Peyer's patch (tissue), 4 donors: Measurements from ENCODE around the gene FUBP3. TPM values are rescaled to one million over a fixed set of nuclear protein-coding genes. Genes with fewer than 3 reads are reported as not detected.

Experiments used
- DNase-seq, 3 donors: peaks; one replicate each; pipeline ENCODE4 v3.0.0-alpha.2; 2017 to 2019
- H3K27ac ChIP-seq, 4 donors: fragments of 200-600 bp; sonication (generic); one replicate each; pipeline ENCODE4 v1.5.1; 2016 to 2019
- H3K27me3 ChIP-seq, 2 donors: fragments of 200-600 bp; sonication (generic); one replicate each; pipeline ENCODE4 v1.5.1; 2019
- H3K36me3 ChIP-seq, 3 donors: fragments of 200-600 bp; sonication (generic); one replicate each; pipeline ENCODE4 v1.5.1; 2016 to 2019
- H3K4me1 ChIP-seq, 4 donors: fragments of 200-600 bp; sonication (generic); one replicate each; pipeline ENCODE4 v1.5.1; 2016 to 2019
- H3K4me3 ChIP-seq, 4 donors: fragments of 200-600 bp; sonication (generic); 1 replicate in 3 of 4; 2 replicates in 1 of 4; pipeline ENCODE4 v1.5.1; 2016 to 2019; ENCODE audit warnings: mild to moderate bottlenecking in 1 of 4
- H3K9me3 ChIP-seq, 4 donors: fragments of 200-600 bp; sonication (generic); one replicate each; pipeline ENCODE4 v1.5.1; 2016 to 2019; ENCODE audit warnings: mild to moderate bottlenecking in 1 of 4
- POLR2A ChIP-seq, 2 donors: fragments of 450-650 bp; IDR thresholded peaks; one replicate each; pipeline ENCODE4 v1.5.1; 2017; ENCODE audit warnings: antibody characterized with exemption in 2 of 2, mild to moderate bottlenecking in 2 of 2, moderate library complexity in 2 of 2
- total RNA-seq, 4 donors: library from RNA; depleted of rRNA; stranded (reverse); fragments of >200 nt; gene quantifications; one replicate each; pipeline ENCODE4 v1.1.0, GENCODE V29; 2016
- TF ChIP-seq, protein P1 (sequence below), 6 experiments: fragments of 450-650 bp in 4 of 6; fragments of 200-600 bp in 2 of 6; sonication (generic) in 1 of 6; IDR thresholded peaks; one replicate each; pipeline ENCODE4 v1.5.1; 2017 to 2019; ENCODE audit warnings: antibody characterized with exemption in 6 of 6, mild to moderate bottlenecking in 3 of 6, moderate library complexity in 1 of 6

Gene FUBP3
- total RNA-seq, 4 donors from 2014 or later = 27.3 to 57.8 (median 31.8) TPM

DNA sequence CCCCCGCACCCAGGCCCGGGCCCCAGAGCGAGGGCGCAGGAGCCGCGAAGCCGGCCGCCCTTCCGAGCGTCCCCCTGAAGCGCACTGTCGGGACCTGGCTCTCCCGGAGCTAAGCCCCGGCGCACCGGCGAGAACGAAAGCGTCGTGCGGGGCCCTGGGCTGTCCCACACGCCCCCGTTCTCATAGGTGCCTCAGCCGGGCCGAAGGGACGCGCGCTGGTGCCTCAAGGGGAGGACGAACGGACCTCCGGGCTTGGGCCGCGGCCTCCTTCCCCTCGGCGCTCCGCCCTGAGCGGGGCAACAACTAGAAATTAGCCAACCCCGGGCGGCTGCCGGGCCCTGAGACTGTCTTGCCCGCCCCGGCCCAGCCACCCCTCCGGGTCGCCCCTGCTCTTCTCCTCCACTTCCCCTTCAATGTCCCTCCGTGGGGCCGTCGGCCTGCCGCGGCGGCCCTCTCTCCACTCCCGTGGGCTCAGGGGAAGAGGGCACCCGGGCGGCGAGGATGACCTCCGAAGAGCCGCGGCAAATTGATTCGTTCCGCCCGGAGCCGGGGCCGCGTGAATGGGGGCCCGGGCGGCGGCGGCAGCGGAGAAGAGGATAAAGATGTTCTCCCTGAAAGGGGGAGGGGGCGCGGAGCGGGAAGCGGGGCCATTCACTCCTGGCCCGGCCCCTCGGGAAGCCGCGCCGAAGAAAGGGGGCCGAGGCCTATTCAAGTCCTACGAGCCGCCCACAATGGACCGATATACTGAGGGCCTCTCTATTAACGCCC lies 81.5 kb downstream of the FUBP3 start:
- peaks cover 0 to 66% (median 13%) of the 10 kb centered on the region in 4 donors for H3K4me1 ChIP-seq
- no peaks in the 10 kb centered on the region for H3K9me3 ChIP-seq
- peak in 1 of 3 donors; percentile 37 for DNase-seq
- peaks cover 0 to 81% of the 10 kb centered on the region in 2 donors for H3K27me3 ChIP-seq
- H3K27ac ChIP-seq = no peak overlapping the region
- H3K4me3 ChIP-seq = peak overlapping the region in 3 of 4 donors; percentile 29 to 35 (median 32)
- H3K36me3 ChIP-seq = no peaks in the 10 kb centered on the region
- TF ChIP-seq, protein P1, sequence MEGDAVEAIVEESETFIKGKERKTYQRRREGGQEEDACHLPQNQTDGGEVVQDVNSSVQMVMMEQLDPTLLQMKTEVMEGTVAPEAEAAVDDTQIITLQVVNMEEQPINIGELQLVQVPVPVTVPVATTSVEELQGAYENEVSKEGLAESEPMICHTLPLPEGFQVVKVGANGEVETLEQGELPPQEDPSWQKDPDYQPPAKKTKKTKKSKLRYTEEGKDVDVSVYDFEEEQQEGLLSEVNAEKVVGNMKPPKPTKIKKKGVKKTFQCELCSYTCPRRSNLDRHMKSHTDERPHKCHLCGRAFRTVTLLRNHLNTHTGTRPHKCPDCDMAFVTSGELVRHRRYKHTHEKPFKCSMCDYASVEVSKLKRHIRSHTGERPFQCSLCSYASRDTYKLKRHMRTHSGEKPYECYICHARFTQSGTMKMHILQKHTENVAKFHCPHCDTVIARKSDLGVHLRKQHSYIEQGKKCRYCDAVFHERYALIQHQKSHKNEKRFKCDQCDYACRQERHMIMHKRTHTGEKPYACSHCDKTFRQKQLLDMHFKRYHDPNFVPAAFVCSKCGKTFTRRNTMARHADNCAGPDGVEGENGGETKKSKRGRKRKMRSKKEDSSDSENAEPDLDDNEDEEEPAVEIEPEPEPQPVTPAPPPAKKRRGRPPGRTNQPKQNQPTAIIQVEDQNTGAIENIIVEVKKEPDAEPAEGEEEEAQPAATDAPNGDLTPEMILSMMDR (IDR thresholded peaks at IDR 0.05) = no peak
- TF ChIP-seq POLR2A (IDR thresholded peaks at IDR 0.05) = no peak

GRCh38 chr9:130661451-130662098 lies 82.2 kb downstream of the FUBP3 start:
- no peak for TF ChIP-seq POLR2A (IDR thresholded peaks at IDR 0.05)
- TF ChIP-seq, protein P1 (IDR thresholded peaks at IDR 0.05) = no peak
- Histone ChIP-seq H3K36me3 (no peaks in the 10 kb centered on the region), H3K9me3 (no peaks in the 10 kb centered on the region), H3K4me3 (no peak overlapping the region), H3K4me1 (peaks cover 0 to 66% (median 16%) of the 10 kb centered on the region in 4 donors), H3K27ac (no peak overlapping the region), H3K27me3 (peaks cover 0 to 87% of the 10 kb centered on the region in 2 donors)
- DNase-seq = peak in 1 of 3 donors; percentile 44

DNA sequence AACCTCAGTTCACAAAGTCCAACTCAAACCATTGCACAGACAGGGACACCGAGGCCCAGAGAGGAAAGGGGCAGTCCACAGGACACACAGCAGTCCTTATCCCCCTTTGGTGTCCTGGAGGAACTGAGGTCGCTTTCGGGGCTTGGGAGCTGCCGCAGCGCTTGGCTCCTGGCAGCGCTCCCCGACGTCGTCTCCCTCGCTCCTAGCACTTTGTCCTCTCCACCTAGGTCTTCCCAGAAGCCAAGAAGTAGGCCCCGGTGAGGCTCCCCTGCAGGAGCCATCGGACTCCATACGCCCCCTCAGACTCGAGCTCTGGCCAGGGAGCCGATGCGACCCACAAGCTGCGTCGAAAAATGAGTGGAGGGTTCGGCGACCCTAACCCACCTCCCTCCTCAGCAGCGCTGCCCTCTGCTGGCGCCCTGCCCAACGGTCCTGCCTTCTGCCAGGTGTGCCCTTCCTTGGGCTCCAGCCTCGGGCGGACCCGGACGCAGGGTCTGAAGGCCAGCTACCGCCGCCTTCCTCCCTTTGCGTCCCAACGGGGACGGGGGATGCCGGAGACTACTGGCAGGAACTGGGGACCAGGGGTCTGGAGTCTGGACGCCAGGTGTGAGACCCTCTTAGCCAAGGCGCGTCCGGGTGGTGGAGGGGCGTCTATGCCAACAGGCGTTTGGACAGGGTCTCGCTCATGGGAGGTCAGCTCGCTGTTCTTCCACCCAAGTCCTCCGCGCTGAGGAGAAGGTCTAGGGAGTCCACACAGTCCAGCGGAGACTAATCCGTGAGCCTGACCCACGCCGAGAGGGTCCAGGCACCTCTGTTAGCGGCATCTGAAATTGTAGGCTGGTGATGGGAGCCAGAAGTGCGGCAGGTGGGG lies 83.0 kb downstream of the FUBP3 start:
- no peak for TF ChIP-seq POLR2A (IDR thresholded peaks at IDR 0.05)
- TF ChIP-seq, protein P1 (IDR thresholded peaks at IDR 0.05) = no peak
- H3K27me3 ChIP-seq = peaks cover 0 to 95% of the 10 kb centered on the region in 2 donors
- H3K4me1 ChIP-seq = peaks cover 0 to 66% (median 16%) of the 10 kb centered on the region in 4 donors
- no peak for DNase-seq
- H3K4me3 ChIP-seq = no peak overlapping the region
- no peaks in the 10 kb centered on the region for H3K36me3 ChIP-seq
- H3K9me3 ChIP-seq = no peaks in the 10 kb centered on the region
- H3K27ac ChIP-seq = no peak overlapping the region

DNA sequence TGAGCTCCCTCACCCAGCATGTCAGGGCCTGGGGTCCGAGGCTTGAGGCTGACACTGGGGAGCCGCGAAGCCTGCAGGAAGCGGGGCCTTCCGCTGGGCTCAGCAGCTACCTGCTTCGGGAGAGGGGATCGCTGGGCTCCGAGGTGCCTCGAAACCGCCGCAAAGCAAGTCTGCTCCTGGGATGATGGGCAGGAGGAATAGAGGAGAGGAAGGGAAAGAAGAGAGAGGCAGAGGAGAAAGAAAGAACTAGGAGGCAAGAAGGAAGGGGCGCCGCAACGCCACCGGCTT lies 83.5 kb downstream of the FUBP3 start:
- Histone ChIP-seq H3K27me3 (peaks cover 0 to 94% of the 10 kb centered on the region in 2 donors), H3K9me3 (no peaks in the 10 kb centered on the region), H3K4me3 (peak overlapping the region in 1 of 4 donors; percentile 7), H3K27ac (no peak overlapping the region), H3K36me3 (no peaks in the 10 kb centered on the region), H3K4me1 (peaks cover 0 to 66% (median 16%) of the 10 kb centered on the region in 4 donors)
- no peak for DNase-seq
- TF ChIP-seq POLR2A (IDR thresholded peaks at IDR 0.05) = no peak
- TF ChIP-seq, protein P1 (IDR thresholded peaks at IDR 0.05) = no peak

- TF ChIP-seq POLR2A (IDR thresholded peaks at IDR 0.05) = no peak
- TF ChIP-seq, protein P1 (IDR thresholded peaks at IDR 0.05) = no peak
- Histone ChIP-seq H3K27ac (no peak overlapping the region), H3K4me1 (peaks cover 0 to 66% (median 16%) of the 10 kb centered on the region in 4 donors), H3K27me3 (peaks cover 0 to 89% of the 10 kb centered on the region in 2 donors), H3K4me3 (peak overlapping the region in 1 of 4 donors; percentile 7), H3K9me3 (no peaks in the 10 kb centered on the region), H3K36me3 (no peaks in the 10 kb centered on the region)
- DNase-seq = no peak
Observed at GRCh38 chr9:130663258-130663976, 84.0 kb downstream of the FUBP3 start.
